ENCODE measurements around the gene TMEM119.
"Not testable (repeated sequence)": the region's sequence is repeated elsewhere in the genome, so short reads cannot be mapped to it uniquely, and the experiment has no call there.

The TMEM119 gene

DNA sequence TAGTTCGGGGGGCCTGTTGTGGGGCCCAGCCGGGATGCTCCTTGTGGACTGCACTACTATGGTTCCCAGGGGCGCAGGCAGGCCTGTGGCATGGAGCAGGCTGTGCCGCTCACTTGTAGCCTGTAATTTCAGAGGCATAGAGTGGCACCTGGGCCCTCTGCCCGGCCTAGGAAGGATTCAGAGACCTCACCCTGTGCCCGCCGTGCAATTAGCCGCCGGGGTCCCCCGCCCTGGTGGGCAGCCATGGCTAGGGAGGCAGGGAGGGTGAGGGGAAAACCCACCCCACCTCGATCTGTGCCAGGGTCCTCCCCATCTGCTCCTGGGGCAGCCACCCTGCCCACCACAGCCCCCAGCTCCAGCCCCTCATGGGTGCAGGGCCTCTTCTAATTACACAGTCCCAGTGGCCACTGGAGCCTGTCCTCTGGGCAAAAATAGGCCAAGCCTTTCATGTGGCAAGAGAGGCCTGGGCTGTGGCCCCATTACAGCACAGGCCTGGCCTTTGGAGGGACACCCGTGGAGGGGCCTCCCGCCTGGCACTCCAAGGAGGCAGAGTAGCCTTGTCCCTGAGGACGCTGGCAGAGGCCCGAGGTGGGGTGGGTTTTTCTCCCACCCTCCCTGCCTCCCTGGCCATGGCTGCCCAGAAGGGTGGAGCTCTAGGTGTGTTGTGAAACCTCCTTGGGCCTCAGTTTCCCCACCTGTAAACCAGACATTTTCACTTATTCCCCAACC, 5.3 kb upstream of the TMEM119 start:
- no peak for DNase-seq (ENCODE audit: extremely low read depth in 1 of 2, low read depth in 1 of 2)

GRCh38 chr12:108602209-108602705, 4.4 kb upstream of the TMEM119 start:
- no peak for DNase-seq (ENCODE audit: extremely low read depth in 1 of 2, low read depth in 1 of 2)

GRCh38 chr12:108600702-108601007, 2.8 kb upstream of the TMEM119 start:
- DNase-seq (ENCODE audit: extremely low read depth in 1 of 2, low read depth in 1 of 2), result no peak

GRCh38 chr12:108599948-108600701, 2.2 kb upstream of the TMEM119 start:
- no peak for DNase-seq (ENCODE audit: extremely low read depth in 1 of 2, low read depth in 1 of 2)

DNA sequence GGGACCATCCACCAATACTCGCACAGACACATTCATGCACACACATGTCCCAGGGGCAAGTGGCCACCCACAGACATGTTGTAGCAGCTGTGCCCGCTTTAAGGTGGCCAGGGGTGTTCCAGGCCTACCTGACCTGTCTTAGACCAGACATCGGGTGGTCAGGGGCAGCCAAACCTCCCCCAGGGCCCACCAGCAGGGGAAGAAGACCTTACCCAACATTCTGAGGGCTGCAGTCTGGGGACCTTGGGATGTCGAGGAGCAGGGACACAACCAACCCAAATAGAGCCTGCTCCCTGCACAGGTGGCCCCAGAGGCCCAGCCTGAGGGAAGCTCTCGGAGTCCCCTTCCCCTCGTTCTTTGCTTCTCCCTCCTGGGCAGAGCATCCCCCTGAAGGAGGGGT, 1.7 kb upstream of the TMEM119 start:
- DNase-seq (ENCODE audit: extremely low read depth in 1 of 2, low read depth in 1 of 2), result no peak

- no peak for DNase-seq (ENCODE audit: extremely low read depth in 1 of 2, low read depth in 1 of 2)
These were observed 818 bp upstream of the TMEM119 start for GRCh38 chr12:108598553-108599250.

DNA sequence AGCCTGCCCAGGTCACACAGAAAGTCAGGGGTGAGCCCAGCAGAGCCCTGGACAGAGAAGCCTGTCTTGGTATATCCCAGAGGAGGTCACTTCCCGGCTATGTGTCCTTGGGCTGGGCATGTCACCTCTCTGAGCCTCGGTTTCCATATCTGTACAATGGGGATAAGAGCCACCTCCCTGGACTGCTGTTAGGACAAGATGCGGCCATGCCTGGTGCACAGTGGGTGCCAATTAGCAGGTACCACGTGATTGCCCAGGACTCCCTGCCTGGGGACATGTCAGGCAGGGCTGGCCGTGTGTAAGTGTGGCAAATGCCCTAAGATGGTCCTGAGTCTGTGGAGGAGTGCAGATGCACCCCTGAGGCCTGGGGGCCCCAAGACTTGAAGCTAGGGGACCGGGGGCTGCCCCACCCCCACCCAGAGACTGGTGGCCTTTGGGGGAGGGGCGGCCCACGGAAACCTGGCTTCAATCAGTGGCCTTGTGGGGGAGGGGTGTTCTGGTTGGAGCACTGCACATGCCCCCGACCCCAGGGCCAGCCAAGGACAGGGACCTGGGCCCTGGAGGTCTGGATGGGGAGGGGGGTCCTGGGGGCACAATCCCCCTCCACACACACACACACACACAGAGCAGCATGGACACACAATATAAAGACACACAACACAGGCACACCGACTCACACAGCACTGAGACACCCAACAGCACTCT, 878 bp downstream of the TMEM119 start:
- DNase-seq (ENCODE audit: extremely low read depth in 1 of 2, low read depth in 1 of 2), result no peak

- DNase-seq (ENCODE audit: extremely low read depth in 1 of 2, low read depth in 1 of 2), result no peak
These were observed 1.9 kb downstream of the TMEM119 start for GRCh38 chr12:108595711-108596647.

DNA sequence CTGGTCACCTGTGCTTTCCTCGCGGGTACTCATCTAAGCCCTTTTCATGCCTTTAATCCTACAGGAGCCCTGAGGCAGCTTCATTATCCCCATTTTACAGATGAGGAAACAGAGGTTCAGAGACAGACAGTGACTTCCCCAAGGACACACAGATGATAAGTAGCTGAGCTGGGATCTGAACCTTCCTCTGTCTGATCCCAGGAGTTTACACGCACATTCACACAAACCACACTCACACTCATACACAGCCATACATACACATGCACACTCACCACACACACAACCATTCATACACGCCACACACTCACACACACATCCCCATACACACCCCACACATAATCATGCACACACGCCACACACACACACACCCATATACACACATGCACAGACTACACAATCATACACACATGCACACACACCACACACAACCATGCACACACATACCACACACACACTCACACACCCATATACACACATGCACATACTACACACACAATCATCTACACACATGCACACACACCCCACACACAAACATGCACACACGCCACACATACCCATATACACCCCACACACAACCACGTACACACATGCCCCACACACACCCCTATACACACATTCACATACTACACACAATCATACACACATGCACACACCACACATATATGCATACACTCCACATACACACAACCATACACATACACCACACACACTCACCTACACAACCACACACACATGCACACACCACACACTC, 2.7 kb downstream of the TMEM119 start:
- DNase-seq (ENCODE audit: extremely low read depth in 1 of 2, low read depth in 1 of 2), result no peak

DNA sequence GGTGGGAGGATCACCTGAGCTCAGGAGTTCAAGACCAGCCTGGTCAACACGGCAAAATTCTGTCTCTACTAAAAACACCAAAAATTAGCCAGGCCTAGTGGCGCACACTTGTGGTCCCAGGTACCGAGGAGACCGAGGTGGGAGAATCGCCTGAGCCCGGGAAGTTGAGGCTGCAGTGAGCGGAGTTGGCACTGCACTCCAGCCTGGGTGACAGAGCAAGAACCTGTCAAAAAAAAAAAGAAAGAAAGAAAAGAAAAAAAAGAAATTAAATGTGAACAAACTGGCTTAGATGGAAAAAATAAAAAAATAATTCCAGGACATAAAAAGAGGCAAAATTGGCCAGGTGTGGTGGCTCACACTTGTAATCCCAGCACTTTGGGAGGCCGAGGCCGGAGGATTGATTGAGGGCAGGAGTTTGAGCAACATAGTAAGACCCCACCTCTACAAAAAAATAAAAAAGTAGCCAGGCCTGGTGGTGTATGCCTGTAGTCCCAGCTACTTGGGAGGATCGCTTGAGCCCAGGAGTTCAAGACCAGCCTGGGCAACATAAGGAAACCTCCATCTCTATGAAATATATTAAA, 3.5 kb downstream of the TMEM119 start:
- DNase-seq (ENCODE audit: extremely low read depth in 1 of 2, low read depth in 1 of 2), result no peak

DNA sequence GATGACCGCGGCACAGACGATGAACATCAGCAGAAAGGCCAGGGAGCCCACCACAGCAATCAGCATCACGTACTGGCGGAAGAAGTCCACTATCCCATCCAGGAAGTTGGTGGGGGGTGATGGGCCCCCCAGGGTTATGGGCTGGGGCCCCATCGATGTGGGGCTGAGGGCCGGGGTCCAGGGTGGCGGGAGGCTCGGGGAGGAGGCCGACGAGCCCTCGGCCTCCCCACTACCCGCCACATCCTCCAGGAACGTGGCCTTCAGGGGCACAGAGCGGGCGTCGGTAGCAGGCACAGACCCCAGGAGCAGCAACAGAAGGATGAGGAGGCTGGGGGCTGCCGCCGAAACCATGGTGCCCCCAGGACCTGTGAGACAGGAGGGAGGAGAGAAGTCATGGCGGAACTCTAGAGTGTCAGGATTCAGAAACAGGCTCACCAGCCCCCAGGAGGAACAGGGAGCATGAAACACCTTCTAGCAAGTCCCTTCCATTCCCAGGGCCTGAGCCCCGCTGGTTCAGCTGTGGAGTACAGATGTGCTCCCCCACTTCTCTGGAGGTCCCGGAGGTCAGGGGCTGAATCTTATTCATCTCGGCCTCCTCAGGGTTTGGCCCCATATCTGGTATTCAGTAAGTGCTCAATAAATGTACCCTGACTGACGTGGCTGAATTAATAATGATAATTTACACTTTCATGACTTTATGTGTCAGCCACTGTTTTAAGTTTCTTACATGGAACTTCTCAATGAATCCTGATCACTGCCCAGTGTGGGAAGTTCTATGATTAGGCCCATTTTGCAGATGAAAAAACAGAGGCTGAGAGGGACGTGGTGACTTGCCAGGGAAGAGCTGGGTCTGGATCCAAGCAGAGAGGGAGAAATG, 5.6 kb downstream of the TMEM119 start:
- DNase-seq (ENCODE audit: extremely low read depth in 1 of 2, low read depth in 1 of 2), result no peak

GRCh38 chr12:108591267-108591980, 6.5 kb downstream of the TMEM119 start:
- DNase-seq (ENCODE audit: extremely low read depth in 1 of 2, low read depth in 1 of 2), result no peak

- not testable (repeated sequence) for DNase-seq (ENCODE audit: extremely low read depth in 1 of 2, low read depth in 1 of 2)
These were observed 7.4 kb downstream of the TMEM119 start for GRCh38 chr12:108590463-108590862.

- no peak for DNase-seq (ENCODE audit: extremely low read depth in 1 of 2, low read depth in 1 of 2)
These were observed 8.0 kb downstream of the TMEM119 start for GRCh38 chr12:108589840-108590229.

DNA sequence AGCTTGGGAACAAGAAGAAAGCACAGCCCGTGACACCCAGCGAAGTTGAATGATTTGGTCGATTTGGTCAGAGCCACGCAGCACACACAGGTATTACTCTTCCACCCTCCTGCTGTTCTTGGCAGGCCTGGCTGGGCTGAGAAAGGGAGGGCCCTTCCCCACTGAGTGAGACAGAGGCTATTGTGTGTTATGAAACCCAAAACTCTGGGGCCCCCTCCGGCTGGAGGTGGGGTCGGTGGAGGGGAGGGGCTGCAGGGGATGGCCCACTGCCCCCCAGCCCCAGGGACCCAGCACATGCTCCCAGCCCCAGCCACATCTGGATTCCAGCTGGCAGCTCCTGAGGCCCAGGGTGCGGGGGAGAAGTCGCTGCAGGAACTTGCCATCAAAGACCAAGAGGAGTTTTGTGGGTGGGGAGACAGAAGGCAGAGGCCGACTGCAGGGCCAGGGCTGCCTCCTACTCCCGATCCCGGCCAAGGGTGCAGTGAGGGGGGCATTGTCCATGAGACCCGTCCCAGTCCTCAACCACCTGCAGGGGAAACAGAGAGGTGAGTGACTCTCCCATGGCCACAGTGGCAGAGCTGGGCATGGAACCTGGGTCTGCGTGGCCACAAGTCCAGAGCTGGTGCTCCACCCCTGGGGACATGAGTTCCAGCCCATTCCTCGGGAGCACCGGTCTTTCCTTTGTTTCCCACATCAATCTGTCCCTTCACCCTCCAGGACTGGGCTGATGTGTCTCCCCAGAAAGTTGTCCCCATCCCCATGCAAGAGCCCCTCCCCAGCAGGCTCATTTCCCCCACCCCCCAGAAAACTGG, 8.7 kb downstream of the TMEM119 start:
- no peak for DNase-seq (ENCODE audit: extremely low read depth in 1 of 2, low read depth in 1 of 2)

- DNase-seq (ENCODE audit: extremely low read depth in 1 of 2, low read depth in 1 of 2), result no peak
These were observed 10.1 kb downstream of the TMEM119 start for GRCh38 chr12:108587826-108588225.

DNA sequence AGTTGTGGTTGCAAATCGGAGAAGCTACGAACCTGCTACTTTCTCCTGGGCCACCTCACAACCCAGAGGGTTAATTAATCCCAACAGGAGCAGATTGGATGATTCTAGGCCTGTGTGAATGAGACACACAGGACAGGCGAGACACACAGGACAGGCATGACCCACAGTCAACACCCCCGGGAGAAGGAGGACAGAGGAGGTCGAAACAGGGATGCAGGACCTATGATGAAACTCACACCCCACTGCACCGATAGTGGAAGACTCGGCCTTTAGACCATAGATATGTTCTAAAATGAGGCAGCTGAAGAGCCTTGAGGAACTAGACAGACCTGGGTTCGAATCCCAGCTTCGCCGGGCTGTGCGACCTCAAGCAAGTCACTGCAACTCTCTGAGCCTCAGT, 11.6 kb downstream of the TMEM119 start:
- DNase-seq (ENCODE audit: extremely low read depth in 1 of 2, low read depth in 1 of 2), result no peak

Measured in activated CD8-positive, alpha-beta memory T cell treated with anti-CD3 and anti-CD28 coated beads for 1 hour (primary cell).